ENCODE measurements around the gene BAIAP2L1.

The BAIAP2L1 gene

GRCh38 chr7:98319176-98319575 is 81.7 kb downstream of the BAIAP2L1 start:
- TF ChIP-seq NFIC (IDR thresholded peaks at IDR 0.05) (no peak), ZBTB7A (IDR thresholded peaks at IDR 0.05; ENCODE audit: low read depth) (no peak), EP300 (IDR thresholded peaks at IDR 0.05; ENCODE audit: borderline replicate concordance) (no peak), TCF12 (IDR thresholded peaks at IDR 0.05; ENCODE audit: low read depth) (no peak), FOXM1 (IDR thresholded peaks at IDR 0.05; ENCODE audit: borderline replicate concordance, low read depth) (no peak), MAX (IDR thresholded peaks at IDR 0.05) (no peak), TAF1 (IDR thresholded peaks at IDR 0.05; ENCODE audit: low read depth) (no peak), CEBPB (IDR thresholded peaks at IDR 0.05) (no peak), RAD21 (IDR thresholded peaks at IDR 0.05; ENCODE audit: low read depth) (no peak), EGR1 (IDR thresholded peaks at IDR 0.05) (no peak), YY1 (IDR thresholded peaks at IDR 0.05; ENCODE audit: low read depth) (no peak), REST (IDR thresholded peaks at IDR 0.05; ENCODE audit: low read depth) (no peak), USF1 (IDR thresholded peaks at IDR 0.05) (no peak), TEAD4 (IDR thresholded peaks at IDR 0.05) (no peak), CREB1 (IDR thresholded peaks at IDR 0.05; ENCODE audit: low read depth) (no peak)

GRCh38 chr7:98317366-98318040 is 83.4 kb downstream of the BAIAP2L1 start:
- TF ChIP-seq USF1 (IDR thresholded peaks at IDR 0.05) (no peak), REST (IDR thresholded peaks at IDR 0.05; ENCODE audit: low read depth) (no peak), TEAD4 (IDR thresholded peaks at IDR 0.05) (no peak), CREB1 (IDR thresholded peaks at IDR 0.05; ENCODE audit: low read depth) (no peak), EGR1 (IDR thresholded peaks at IDR 0.05) (no peak), YY1 (IDR thresholded peaks at IDR 0.05; ENCODE audit: low read depth) (no peak), TAF1 (IDR thresholded peaks at IDR 0.05; ENCODE audit: low read depth) (no peak), TCF12 (IDR thresholded peaks at IDR 0.05; ENCODE audit: low read depth) (no peak), RAD21 (IDR thresholded peaks at IDR 0.05; ENCODE audit: low read depth) (no peak), MAX (IDR thresholded peaks at IDR 0.05) (no peak), EP300 (IDR thresholded peaks at IDR 0.05; ENCODE audit: borderline replicate concordance) (no peak)

GRCh38 chr7:98315318-98315993 is 85.4 kb downstream of the BAIAP2L1 start:
- TF ChIP-seq REST (IDR thresholded peaks at IDR 0.05; ENCODE audit: low read depth) = no peak
- TF ChIP-seq MAX (IDR thresholded peaks at IDR 0.05) = no peak
- TF ChIP-seq ZBTB7A (IDR thresholded peaks at IDR 0.05; ENCODE audit: low read depth) = no peak
- no peak for TF ChIP-seq TAF1 (IDR thresholded peaks at IDR 0.05; ENCODE audit: low read depth)
- TF ChIP-seq EP300 (IDR thresholded peaks at IDR 0.05; ENCODE audit: borderline replicate concordance) = no peak
- TF ChIP-seq EGR1 (IDR thresholded peaks at IDR 0.05) = no peak
- TF ChIP-seq USF1 (IDR thresholded peaks at IDR 0.05) = no peak
- TF ChIP-seq FOXM1 (IDR thresholded peaks at IDR 0.05; ENCODE audit: borderline replicate concordance, low read depth) = no peak
- no peak for TF ChIP-seq TCF12 (IDR thresholded peaks at IDR 0.05; ENCODE audit: low read depth)
- TF ChIP-seq CEBPB (IDR thresholded peaks at IDR 0.05) = no peak
- no peak for TF ChIP-seq TEAD4 (IDR thresholded peaks at IDR 0.05)
- TF ChIP-seq NFIC (IDR thresholded peaks at IDR 0.05) = no peak
- no peak for TF ChIP-seq RAD21 (IDR thresholded peaks at IDR 0.05; ENCODE audit: low read depth)
- no peak for TF ChIP-seq CREB1 (IDR thresholded peaks at IDR 0.05; ENCODE audit: low read depth)
- TF ChIP-seq YY1 (IDR thresholded peaks at IDR 0.05; ENCODE audit: low read depth) = no peak
